Activated T-cell treated with anti-CD3 and anti-CD28 coated beads, Interleukin-2, amount 50 U/mL, for 48 hours (primary cell): ENCODE results near the gene RANBP3.

Experiments used
- DNase-seq, 2 experiments: peaks; one replicate each; pipeline ENCODE4 v3.0.0-alpha.2; 2020

The RANBP3 gene

DNA sequence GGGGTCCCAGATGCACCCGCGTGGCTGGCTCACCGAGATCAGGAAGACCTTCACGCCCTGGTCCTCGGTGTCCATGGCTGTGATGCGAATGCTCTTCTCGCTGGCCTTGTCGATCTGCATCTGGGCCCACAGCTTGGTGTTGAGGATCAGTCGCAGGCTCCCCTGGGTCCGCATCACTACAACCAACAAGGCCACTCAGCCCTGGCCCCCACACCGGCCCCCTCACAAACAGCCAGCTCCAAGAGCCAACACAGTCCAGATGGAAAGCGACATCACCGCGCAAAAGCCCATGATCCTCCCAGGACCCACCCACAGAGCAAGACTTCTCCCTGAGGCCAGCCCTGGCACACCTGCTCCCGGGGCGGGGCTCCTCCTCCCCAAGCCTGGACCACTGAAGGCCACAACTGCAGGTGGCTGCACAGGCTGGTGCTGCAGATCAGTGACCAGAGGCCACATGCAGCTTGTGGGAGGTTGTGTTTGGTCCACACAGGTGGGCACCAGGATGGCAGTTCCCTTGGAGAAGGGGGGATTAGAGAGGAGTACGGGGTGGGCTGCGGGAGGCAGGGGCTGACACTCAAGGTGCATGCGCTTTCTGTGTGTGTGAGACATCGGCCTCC lies 59.4 kb downstream of the RANBP3 start:
- no peak for DNase-seq

DNA sequence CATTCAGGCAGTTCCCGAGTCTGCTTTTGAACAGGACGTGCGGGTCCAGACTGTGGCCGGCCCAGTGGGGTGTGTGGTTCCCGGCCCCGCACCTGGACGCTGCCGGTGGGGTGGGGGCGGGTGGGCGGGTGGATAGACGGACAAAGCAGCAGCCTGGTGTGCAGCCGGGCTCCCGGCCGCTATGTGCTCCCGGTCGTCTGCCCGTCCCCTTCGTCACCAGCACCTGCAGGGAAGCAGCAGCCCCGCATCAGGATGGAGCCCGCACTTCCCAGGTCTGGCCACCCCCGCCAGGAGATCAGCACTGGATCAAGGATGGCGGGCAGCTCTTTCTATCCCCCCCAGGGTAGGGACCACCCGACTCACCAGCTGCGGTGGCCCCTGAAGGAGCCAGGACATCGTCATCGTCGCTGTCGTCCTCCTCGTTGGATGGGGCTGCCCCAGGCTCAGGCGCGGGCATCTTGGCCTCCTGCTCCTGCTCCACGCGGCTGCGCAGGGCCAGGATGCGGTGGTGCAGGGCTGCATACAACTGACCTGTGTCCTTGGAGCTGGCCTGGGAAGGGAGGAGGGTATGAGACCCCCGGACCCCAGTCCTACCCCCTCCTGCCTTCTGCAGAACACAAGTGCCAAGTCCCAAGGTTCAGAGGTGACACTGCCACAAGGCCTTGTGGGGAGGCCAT lies 60.4 kb downstream of the RANBP3 start:
- no peak for DNase-seq

DNA sequence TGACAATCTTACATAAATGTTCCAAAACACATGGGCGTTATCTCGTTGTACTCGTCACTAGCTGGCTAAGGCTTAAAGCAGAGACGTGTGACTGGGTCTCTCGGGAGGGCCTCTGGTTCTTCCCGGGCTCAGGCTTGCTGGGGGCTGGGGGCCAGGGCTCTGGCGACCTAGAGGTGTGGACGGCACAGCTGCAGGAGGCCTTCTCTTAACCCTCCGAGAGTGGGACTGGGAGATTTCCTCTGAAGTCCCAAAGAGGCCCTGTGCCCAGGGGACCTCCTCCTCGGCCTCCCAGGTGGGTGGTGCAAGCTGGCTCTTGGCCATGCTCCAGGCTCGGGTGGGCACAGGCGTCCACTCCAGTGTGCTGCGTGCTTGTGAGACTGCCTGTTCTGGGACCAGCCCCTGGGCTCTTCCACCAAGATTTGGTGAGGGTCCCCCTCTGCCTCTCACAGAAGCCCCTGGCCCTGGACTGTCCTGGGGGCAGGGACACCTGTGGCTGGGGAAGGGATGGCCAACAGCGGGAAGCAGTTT lies 61.7 kb downstream of the RANBP3 start:
- DNase-seq = no peak

DNA sequence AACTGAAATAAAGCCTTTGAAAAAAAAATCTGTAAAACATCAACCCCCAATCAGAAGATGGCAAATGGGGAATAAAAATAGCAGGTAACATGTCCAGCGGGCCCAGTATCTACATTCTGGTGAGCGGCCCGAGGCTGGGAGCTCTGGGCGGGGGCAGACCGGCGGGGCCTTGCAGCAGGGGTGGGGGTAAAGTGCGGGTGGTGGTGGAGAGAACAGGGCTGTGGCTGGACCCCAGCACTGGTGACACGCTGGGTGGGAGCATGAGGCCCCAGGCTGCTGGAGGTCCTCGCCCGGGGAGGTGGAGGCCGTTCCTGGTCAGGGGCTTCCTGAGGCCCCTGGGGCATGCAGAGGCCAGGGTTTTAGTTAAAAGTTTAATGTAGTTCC lies 62.2 kb downstream of the RANBP3 start:
- DNase-seq = no peak

DNA sequence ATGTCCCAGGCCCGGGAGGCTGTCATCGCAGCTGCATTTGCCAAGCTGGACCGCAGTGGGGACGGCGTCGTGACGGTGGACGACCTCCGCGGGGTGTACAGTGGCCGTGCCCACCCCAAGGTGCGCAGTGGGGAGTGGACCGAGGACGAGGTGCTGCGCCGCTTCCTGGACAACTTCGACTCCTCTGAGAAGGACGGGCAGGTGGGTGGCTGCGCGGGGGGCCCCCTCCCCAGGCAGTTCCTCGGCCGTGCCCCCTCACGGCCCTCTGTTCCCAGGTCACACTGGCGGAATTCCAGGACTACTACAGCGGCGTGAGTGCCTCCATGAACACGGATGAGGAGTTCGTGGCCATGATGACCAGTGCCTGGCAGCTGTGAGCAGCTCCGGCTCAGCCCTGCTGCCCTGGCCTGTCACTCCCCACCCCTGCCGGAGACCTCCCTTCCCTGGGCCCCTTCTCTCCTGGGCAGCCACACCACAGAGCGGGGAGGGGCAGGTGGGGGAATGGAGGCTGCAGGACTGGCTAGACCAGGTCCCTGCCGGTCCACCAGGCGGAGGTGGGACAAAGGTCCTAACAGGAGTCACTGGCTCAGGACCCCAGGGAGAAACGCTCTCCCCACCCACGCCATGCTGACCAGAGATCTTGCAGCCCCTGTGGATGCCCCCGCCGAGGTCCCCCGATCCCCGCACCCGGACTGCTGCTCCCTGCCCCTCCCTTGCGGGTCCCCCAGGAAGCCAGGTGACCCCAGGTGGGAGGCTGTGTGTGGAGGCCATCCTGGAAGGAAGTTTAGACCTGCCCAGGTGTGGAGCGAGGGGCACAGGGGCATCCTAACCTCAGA lies 62.8 kb downstream of the RANBP3 start:
- no peak for DNase-seq

DNA sequence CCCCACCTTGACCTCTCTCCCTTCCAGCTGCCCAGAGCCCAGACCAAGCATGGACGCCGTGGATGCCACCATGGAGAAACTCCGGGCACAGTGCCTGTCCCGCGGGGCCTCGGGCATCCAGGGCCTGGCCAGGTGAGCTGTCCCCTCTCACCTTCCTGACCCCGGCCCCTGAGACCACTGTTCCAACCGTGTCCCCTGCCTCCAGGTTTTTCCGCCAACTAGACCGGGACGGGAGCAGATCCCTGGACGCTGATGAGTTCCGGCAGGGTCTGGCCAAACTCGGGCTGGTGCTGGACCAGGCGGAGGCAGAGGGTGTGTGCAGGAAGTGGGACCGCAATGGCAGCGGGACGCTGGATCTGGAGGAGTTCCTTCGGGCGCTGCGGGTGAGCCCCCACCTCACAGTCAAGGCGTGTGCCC lies 63.6 kb downstream of the RANBP3 start:
- DNase-seq = no peak

DNA sequence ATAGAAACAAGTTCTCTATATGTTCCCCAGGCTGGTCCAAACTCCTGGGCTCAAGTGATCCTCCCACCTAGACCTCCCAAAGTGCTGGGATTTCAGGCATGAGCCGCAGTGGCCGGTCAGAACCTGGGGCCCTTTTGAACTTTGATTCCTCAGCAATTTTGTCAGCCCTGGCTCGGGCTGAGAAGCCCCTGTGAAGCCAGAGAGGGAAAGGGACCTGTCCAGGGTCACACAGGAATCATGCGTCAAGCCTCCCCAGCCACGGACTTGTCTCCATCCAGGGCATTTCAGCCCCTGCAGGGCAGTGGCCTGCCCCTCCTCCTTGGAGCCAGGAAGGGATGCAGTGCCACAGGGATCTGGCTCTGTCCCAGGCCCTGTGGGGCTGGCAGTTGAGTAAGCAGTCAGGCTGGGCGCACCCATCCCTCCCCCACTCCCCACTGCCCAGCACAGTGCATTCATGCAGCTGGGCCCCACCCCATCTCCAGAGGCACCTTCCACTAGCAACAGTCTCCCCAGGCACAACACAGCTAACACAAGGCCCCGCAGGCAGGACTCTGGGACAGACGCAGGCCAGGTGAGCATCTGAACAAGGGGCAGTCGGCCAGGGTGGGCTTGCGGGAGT lies 64.1 kb downstream of the RANBP3 start, which contains the start of gene CAPS:
TSS of gene CAPS (plus strand) at position 516 of the 619 bp plus-strand sequence. CDS start 153 bp downstream, outside the sequence.
- no peak for DNase-seq

DNA sequence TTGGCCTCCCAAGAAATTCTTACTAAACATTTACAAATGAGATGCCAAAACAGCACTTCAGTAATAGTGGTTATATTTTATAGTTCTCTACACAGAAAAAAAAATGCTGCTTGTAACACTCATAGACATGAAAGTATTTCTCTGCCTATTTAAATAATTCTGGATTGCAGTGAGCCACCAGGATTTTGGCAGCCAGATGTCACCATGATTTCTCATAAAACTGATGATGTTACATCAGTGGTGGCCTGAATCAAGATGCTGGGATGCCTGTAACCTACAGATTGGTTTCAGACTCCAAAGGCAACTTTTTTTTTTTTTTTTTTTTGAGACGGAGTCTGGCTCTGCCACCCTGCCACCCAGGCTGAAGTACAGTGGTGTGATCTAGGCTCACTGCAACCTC lies 66.6 kb downstream of the RANBP3 start:
- DNase-seq = no peak

DNA sequence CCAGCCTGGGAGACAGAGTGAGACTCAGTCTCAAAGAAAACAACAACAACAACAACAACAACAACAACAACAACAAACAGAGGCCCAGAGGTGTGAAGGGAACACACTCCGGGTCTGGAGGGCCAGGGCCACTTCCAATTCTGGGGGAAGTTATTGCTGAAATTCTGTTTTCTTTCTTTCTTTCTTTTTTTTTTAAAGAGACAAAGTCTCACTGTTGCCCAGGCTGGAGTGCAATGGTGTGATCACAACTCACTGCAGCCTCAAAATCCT lies 67.4 kb downstream of the RANBP3 start:
- no peak for DNase-seq

DNA sequence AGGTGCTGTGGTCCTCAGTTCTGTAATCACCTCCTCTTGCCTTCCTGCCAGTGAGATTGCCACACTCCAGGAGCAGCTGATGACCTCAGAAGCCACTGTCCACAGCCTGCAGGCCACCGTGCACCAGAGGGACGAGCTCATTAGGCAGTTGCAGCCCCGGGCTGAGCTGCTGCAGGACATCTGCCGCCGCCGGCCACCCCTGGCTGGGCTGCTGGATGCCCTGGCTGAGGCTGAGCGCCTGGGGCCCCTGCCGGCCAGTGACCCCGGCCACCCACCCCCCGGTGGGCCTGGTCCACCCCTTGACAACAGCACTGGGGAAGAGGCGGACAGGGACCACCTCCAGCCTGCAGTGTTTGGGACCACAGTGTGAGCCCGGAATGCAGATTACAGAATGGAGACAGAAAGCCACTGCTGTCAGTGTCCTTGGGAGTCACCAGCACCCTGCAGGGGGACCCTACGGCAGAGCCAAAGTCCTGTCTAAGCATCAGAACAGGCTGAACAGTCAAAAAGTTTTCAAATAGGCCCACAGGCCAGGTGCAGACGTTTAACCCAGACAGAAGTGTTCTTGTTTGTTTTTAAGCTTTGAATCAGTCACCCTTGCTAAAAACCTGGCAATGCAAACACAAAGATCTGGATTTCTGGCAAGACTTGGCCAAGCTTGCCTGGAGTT lies 69.0 kb downstream of the RANBP3 start:
- no peak for DNase-seq

DNA sequence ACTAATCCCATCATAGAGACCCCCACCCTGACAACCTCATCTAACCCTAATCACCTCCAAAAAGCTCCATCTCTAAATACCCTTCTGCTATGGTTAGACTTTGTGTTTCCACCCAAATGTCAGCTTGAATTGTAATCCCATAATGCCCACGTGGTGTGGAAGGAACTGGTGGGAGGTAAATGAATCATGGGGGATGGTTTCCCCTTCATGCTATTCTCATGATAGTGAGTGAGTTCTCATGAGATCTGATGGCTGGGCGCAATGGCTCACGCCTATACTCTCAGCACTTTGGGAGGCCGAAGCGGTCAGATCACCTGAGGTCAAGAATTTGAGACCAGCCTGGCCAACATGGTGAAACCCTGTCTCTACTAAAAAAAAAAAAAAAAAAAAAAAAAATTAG lies 70.7 kb downstream of the RANBP3 start:
- DNase-seq = no peak

DNA sequence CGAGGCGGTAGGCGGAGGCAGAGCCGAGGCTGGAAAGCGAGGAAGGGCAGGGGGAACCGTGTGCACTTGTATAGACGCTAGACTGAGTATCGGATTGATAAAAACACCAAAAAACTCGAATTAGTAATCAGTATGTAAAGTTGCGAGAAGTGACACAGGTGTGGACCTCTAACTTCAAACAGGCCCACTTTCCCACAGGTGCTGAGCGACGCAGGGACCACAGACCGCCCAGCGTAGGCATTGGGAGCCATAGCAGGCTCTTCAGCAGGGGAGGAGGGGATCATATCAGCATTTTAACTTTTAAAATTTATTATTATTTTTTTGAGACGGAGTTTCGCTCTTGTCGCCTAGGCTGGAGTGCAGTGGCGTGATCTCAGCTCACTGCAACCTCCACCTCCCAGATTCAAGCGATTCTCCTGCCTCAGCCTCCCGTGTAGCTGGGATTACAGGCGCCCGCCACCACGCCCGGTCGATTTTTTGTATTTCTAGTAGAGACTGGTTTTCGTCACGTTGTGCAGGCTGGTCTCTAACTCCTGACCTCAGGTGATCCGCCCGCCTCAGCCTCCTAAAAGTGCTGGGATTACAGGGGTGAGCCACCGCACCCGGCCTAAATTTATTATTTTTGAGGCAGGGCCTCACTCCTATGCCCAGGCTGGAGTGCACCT lies 72.7 kb downstream of the RANBP3 start:
- DNase-seq = no peak

DNA sequence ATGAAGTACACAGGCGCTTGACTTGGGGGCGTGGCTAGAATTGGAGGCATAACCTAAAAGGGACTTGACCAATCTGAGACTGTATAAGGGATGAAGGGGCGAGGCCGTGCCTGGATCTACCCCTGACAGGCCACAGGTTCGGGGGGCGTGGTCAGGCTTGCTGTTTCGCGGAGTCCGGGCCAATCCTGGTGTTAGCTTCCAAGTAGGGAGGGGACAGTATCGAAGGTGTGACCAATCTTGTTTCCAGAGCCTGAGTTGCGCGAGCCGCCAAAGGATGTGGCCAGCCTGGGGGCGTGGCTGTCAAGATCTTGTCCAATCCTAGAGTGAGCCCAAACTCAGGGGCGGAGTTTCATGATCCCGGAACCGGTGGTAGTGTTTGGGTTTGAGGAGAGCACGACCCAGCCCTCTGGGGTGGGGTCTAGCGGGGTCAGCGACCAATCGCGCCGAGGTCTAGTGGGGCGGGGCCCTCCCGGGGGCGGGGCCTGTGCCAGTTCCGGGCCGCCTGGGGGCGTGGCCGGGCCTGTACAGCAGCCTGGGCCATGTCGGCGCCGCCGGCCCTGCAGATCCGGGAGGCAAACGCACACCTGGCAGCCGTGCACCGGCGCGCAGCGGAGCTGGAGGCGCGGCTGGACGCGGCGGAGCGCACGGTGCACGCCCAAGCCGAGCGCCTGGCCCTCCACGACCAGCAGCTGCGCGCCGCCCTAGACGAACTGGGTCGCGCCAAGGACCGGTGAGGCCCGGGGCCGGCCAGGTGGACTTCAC lies 73.4 kb downstream of the RANBP3 start, which contains the start of gene VMAC:
TSS of gene VMAC (plus strand) at position 521 of the 762 bp plus-strand sequence. CDS start at position 540, 19 bp downstream.
- DNase-seq = peak; percentile 99 to 100

DNA sequence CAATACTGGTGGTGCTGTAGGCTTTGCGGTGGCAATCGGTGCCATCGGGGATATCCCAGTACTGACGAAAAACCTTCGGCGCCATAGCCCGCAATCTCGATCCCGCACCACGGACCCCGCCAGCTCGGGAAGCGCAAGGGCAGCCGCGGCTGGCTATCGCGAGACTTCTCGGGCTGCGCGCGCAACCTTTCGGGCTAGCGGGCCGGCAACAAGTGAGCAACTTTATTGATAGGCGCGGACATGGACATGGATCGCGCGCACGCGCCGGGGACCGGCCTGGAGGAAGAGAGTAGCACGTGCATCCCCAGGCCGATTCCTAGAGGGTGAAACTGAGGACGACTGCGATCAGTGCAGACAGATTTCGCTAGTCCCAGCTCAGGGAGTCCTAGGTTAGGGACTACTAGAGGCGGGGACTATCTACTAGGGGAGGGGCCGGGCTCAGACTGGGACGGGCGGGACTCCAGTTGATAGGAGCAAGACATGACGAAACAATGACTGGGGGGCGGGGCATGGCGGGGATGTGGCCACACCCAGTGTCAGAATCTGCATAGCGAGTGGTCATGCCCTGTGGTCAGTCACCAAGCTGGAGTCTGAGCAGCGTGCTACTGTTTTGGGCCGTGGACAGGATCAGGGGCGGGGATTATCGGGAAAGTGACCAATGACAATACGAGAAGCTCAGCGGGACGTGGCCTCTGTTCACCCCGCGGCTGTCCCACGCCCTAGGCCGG lies 74.2 kb downstream of the RANBP3 start, which contains the start of gene NDUFA11:
TSS of gene NDUFA11 (minus strand) at position 167 of the 728 bp plus-strand sequence. CDS start at position 85, 82 bp downstream.
- peak; percentile 98 to 99 for DNase-seq

DNA sequence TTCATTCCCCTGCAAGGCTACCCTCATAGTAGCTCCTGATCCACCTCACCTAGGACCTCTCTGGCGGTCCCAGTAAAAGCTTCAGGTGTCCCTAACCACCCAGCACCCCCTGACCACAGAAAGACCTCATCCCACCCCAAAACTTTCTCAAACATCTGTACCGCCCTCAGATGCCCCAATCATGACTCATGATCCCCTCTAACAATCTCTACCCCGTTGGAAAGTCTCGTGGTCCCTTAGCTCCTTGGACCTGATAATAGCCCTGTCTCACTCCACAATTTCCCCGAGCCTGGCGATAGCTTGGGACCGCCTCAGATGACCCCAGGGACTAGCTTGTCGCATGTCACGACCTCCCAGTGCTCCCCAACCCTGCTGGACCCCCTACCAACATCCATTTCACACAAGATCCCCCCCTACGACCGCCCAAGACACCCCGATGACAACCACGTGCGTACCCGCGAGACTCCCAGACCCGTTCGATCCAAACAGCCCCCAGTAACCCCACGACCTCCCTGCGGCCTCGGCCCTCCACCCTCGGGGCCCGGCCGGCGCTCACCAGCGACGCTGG lies 74.8 kb downstream of the RANBP3 start:
- peak; percentile 46 to 50 for DNase-seq

DNA sequence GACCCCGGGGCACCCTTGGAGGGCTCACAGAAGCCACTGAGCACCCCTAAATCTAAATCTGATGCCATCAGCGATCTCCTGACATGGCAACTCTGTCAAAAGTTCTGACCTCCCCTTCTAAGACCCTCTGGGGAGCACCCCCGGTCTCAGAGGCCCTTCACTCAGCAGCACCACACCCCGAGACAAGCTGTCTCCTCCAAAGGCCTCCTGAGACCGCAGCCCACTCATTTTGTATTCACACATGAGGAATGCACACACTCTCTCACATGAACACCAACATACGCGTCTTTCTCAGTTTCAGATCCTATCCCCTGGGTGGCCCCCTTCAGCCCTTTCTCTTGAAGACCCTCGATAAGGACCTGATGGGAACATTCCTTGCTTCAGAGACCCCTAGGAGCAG lies 77.0 kb downstream of the RANBP3 start:
- no peak for DNase-seq

DNA sequence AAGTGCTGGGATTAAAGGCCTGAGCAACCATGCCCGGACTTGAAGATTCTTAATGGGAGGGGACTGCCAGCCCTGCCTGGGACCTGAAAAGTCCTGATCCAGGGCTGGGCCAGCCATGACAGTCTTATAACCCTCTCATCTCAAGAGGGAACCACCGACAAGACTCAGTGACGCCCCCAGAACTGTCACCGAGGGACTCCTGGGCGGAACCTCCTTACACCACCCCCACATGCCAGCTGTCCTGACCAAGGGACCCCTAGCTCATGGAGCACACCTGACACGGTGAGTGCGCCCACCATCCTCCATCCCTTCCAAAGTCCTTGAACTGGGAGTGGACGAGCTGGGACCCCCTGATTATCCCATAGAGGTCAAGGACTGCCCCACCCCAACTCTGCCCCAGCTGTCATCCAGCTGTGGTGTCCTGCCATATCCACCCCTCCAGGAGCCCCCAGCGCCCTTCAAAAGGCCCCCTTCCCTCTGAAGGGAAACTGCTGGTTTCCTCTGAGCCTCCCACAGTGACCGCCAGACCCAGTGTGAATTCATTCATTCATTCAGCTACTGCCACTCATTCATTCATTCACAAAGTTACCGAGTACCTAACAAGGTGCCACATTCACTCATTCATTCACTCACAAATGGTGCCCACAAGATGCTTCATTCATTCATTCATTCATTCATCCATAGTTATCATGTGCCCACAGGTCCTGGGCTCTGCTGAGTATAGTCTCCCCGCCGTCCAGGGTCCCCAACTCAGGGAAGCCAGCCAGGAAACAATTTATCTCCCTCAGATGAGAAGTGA lies 78.0 kb downstream of the RANBP3 start:
- DNase-seq = no peak

DNA sequence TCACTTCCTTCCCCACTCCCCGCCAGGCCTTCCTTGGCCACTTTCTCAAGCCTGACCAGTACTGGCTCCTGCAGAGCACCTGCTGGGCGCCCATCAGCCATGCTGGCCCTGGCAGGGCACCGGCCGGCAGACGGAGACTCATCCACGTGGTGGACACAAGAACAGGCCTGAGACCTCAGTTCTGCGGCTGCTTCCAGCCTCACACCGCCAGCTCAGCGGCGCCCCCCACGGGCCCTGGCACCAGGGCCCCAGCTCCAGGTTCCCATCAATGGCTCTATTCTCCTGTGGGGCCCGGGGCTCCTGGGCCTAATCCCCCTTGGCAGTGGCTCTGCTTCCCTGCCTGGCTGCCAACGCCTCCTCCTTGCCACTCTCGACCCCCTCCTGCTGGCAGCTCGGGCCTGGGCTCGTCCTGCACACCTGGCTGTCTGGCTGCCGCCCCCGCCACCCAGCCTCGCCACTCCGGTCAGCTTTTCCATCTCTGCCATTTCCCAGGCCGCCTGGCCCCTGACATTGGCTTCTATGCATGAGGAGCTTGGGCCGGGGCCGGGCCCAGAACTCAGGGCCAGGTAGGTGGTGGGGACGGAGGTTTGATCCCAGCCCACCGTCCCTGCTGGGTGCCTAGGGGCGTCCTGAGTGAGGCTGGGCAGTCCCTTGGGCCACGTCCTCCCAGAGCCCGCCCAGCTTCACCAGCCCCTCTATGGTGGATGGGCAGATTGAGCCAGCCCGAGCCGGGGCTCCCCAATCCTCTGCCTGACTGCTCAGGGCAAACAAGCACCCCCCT lies 80.6 kb downstream of the RANBP3 start:
- DNase-seq = no peak
